ENCODE results near the gene WDR44.

- no peak for TF ChIP-seq POLR2A (IDR thresholded peaks at IDR 0.05)
- no peak for TF ChIP-seq CTCF (IDR thresholded peaks at IDR 0.05 in 4 of 5, conservative IDR thresholded peaks at IDR 0.05 in 1 of 5)
Measured at GRCh38 chrX:118499295-118499694, 153.4 kb downstream of the WDR44 start.
